Kidney (tissue), 14 donors: Measurements from ENCODE around the gene WFDC1. TPM values are rescaled to one million over a fixed set of nuclear protein-coding genes. Genes with fewer than 3 reads are reported as not detected.
"Not testable (repeated sequence)": the region's sequence is repeated elsewhere in the genome, so short reads cannot be mapped to it uniquely, and the experiment has no call there.

ENCODE experiments used
- DNase-seq, 5 donors: peaks; one replicate each; pipeline ENCODE4 v3.0.0-alpha.2; 2013 to 2020
- FAIRE-seq: peaks from 2 replicates; lab custom pipeline; 2012; peaks lifted over from hg19 to GRCh38; lab: Jason Lieb, UNC
- H3K27ac ChIP-seq, 2 donors: one replicate each; pipeline ENCODE4 v1.7.0; 2013; ENCODE audit warnings: low read depth in 2 of 2, low read length in 2 of 2, inconsistent platforms in 1 of 2
- H3K27me3 ChIP-seq: one replicate; pipeline ENCODE4 v1.7.1; 2013; ENCODE audit warnings: low read length, inconsistent platforms; ENCODE audit not compliant: control insufficient read depth, insufficient read depth
- H3K36me3 ChIP-seq, 3 donors: one replicate each; pipeline versions ENCODE4 v1.7.0 to v1.7.1; 2013; ENCODE audit warnings: low read length in 3 of 3, control low read depth in 1 of 3, inconsistent platforms in 1 of 3; ENCODE audit not compliant: insufficient read depth in 3 of 3, control insufficient read depth in 2 of 3
- H3K4me1 ChIP-seq, 3 donors: one replicate each; pipeline versions ENCODE4 v1.7.0 to v1.7.1; 2013; ENCODE audit warnings: low read length in 3 of 3, inconsistent platforms in 1 of 3, low read depth in 1 of 3; ENCODE audit not compliant: control insufficient read depth in 2 of 3, insufficient read depth in 2 of 3
- H3K4me3 ChIP-seq, 3 donors: one replicate each; pipeline versions ENCODE4 v1.7.0 to v1.8.1; 2013; ENCODE audit warnings: low read length in 3 of 3, control low read depth in 1 of 3, inconsistent platforms in 1 of 3
- H3K9ac ChIP-seq, 3 donors: one replicate each; pipeline versions ENCODE4 v1.7.0 to v1.7.1; 2013; ENCODE audit warnings: low read length in 3 of 3, control low read depth in 1 of 3, inconsistent platforms in 1 of 3
- H3K9me3 ChIP-seq, 3 donors: one replicate each; pipeline versions ENCODE4 v1.7.0 to v1.7.1; 2013; ENCODE audit warnings: low read length in 3 of 3, control low read depth in 1 of 3, inconsistent platforms in 1 of 3; ENCODE audit not compliant: control insufficient read depth in 2 of 3, insufficient read depth in 1 of 3
- intact Hi-C: fragments of 100-400 bp; cut with DNase I; formaldehyde crosslinking; loops from one replicate; pipeline ENCODE4 v1.11.1; 2022
- polyA plus RNA-seq: library from polyadenylated mRNA; stranded (reverse); fragments of 350-450 nt; fragmentation: Illumina TruSeq; extraction: RNeasy Lipid Tissue Mini Kit (QIAGEN cat#74804); gene quantifications from one replicate; pipeline ENCODE4 v1.2.3, GENCODE V29; 2014; ENCODE audit warnings: low read depth, low replicate concordance; ENCODE audit not compliant: insufficient read depth
- total RNA-seq: library from RNA; stranded (reverse); fragmentation: NEBNext Ultra II Directional; extraction: Animal tissue kit (Norgen Biotek cat#: 25700); gene quantifications from one replicate; pipeline ENCODE4 v1.2.1, GENCODE V29; 2021
- TF ChIP-seq, protein P1 (sequence below): IDR thresholded peaks from 3 replicates; pipeline ENCODE4 v1.5.1; 2012; ENCODE audit warnings: mild to moderate bottlenecking, moderate library complexity, borderline replicate concordance; ENCODE audit not compliant: insufficient read depth; ENCODE audit errors: extremely low read depth
- donor health status: control.
- donor health status: control.
- donor health status: control.
- donor health status: control.
- donor health status: control.
- donor health status: DM: yes; HTN: yes; CAD: no.
- donor health status: Normal renal cell carcinoma (clear cell type).

WFDC1 gene
- total and polyA plus RNA-seq, 2 donors from 2014 or later: 11.1 to 34.8 TPM

- intact Hi-C loops: no loop called here
- no peak for DNase-seq
- Histone ChIP-seq H3K27me3 (no peaks in the 10 kb centered on the region), H3K9me3 (no peaks in the 10 kb centered on the region), H3K4me3 (no peak overlapping the region), H3K4me1 (peaks cover 0 to 8% (median 4%) of the 10 kb centered on the region in 3 donors), H3K27ac (peak overlapping the region in 1 of 2 donors; percentile 66), H3K9ac (no peak overlapping the region), H3K36me3 (no peaks in the 10 kb centered on the region)
- no peak for FAIRE-seq
- TF ChIP-seq, protein P1, sequence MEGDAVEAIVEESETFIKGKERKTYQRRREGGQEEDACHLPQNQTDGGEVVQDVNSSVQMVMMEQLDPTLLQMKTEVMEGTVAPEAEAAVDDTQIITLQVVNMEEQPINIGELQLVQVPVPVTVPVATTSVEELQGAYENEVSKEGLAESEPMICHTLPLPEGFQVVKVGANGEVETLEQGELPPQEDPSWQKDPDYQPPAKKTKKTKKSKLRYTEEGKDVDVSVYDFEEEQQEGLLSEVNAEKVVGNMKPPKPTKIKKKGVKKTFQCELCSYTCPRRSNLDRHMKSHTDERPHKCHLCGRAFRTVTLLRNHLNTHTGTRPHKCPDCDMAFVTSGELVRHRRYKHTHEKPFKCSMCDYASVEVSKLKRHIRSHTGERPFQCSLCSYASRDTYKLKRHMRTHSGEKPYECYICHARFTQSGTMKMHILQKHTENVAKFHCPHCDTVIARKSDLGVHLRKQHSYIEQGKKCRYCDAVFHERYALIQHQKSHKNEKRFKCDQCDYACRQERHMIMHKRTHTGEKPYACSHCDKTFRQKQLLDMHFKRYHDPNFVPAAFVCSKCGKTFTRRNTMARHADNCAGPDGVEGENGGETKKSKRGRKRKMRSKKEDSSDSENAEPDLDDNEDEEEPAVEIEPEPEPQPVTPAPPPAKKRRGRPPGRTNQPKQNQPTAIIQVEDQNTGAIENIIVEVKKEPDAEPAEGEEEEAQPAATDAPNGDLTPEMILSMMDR: no peak
Observed at GRCh38 chr16:84334482-84334881, 39.8 kb downstream of the WFDC1 start.

- H3K9ac ChIP-seq, DNase-seq, H3K27ac ChIP-seq, H3K4me3 ChIP-seq, H3K4me1 ChIP-seq, H3K27me3 ChIP-seq, H3K9me3 ChIP-seq, intact Hi-C loops, FAIRE-seq, H3K36me3 ChIP-seq: not testable (repeated sequence)
Observed at GRCh38 chr16:84337236-84337635, 42.6 kb downstream of the WFDC1 start.

- intact Hi-C loops: no loop called here
- Histone ChIP-seq H3K36me3 (no peaks in the 10 kb centered on the region), H3K4me3 (no peak overlapping the region), H3K9ac (no peak overlapping the region), H3K27ac (no peak overlapping the region), H3K27me3 (no peaks in the 10 kb centered on the region), H3K4me1 (no peaks in the 10 kb centered on the region), H3K9me3 (no peaks in the 10 kb centered on the region)
- TF ChIP-seq, protein P1: no peak
- FAIRE-seq (no peak), DNase-seq (peak in 1 of 5 donors; percentile 30)
Observed at GRCh38 chr16:84339311-84339710, 44.6 kb downstream of the WFDC1 start.

- Histone ChIP-seq H3K27ac (no peak overlapping the region), H3K4me3 (no peak overlapping the region), H3K4me1 (peaks cover 0 to 4% (median 0%) of the 10 kb centered on the region in 3 donors), H3K9ac (no peak overlapping the region), H3K36me3 (no peaks in the 10 kb centered on the region), H3K27me3 (no peaks in the 10 kb centered on the region), H3K9me3 (no peaks in the 10 kb centered on the region)
- DNase-seq (no peak), FAIRE-seq (no peak)
- intact Hi-C loops: no loop called here
- TF ChIP-seq, protein P1: no peak
Observed at GRCh38 chr16:84339766-84340165, 45.1 kb downstream of the WFDC1 start.
